Fibroblast of lung (primary cell): Measurements from ENCODE around the gene TSSC4. TPM values are rescaled to one million over a fixed set of nuclear protein-coding genes. Genes with fewer than 3 reads are reported as not detected.

Experiments used
- DNase-seq, 2 donors: peaks; one replicate each; pipeline versions ENCODE4 v3.0.0 to v3.0.0-alpha.2; 2010; ENCODE audit warnings: low read depth in 2 of 2
- H2AFZ ChIP-seq: 2 replicates; pipeline ENCODE4 v1.5.1; 2012; ENCODE audit warnings: low read length, control low read depth, inconsistent platforms
- H3K27ac ChIP-seq: 2 replicates; pipeline ENCODE4 v1.5.1; 2011; ENCODE audit warnings: low read length, control low read depth; ENCODE audit not compliant: insufficient read depth
- H3K27me3 ChIP-seq: 2 replicates; pipeline ENCODE4 v1.5.1; 2011; ENCODE audit warnings: mild to moderate bottlenecking, low read length; ENCODE audit not compliant: control insufficient read depth, insufficient read depth
- H3K36me3 ChIP-seq: 2 replicates; pipeline ENCODE4 v1.5.1; 2011; ENCODE audit warnings: low read length; ENCODE audit not compliant: control insufficient read depth, insufficient read depth
- H3K4me1 ChIP-seq: 2 replicates; pipeline ENCODE4 v1.5.1; 2011; ENCODE audit warnings: low read length; ENCODE audit not compliant: control insufficient read depth, insufficient read depth; ENCODE audit errors: extremely low read depth
- H3K4me2 ChIP-seq: 2 replicates; pipeline ENCODE4 v1.5.1; 2011; ENCODE audit warnings: low read length, control low read depth; ENCODE audit not compliant: insufficient read depth; ENCODE audit errors: extremely low read depth
- H3K4me3 ChIP-seq, 4 experiments: fragments of 200-600 bp in 1 of 4; sonication (generic) in 1 of 4; replicated peaks in 1 of 4; 2 replicates each; pipeline ENCODE4 v1.5.1; 2011 to 2016; ENCODE audit warnings: low read length in 4 of 4, low read depth in 3 of 4, mild to moderate bottlenecking in 3 of 4, control low read depth in 2 of 4, inconsistent platforms in 1 of 4, mixed read lengths in 1 of 4; ENCODE audit not compliant: insufficient read depth in 1 of 4; ENCODE audit errors: control extremely low read depth in 1 of 4
- H3K79me2 ChIP-seq: 2 replicates; pipeline ENCODE4 v1.5.1; 2012; ENCODE audit warnings: mild to moderate bottlenecking, low read length, inconsistent platforms; ENCODE audit not compliant: control insufficient read depth, insufficient read depth
- H3K9ac ChIP-seq: 2 replicates; pipeline ENCODE4 v1.5.1; 2011; ENCODE audit warnings: mild to moderate bottlenecking, low read length, control low read depth; ENCODE audit not compliant: insufficient read depth
- H3K9me3 ChIP-seq: 2 replicates; pipeline ENCODE4 v1.5.1; 2012; ENCODE audit warnings: low read depth, low read length; ENCODE audit not compliant: control insufficient read depth, insufficient read depth
- H4K20me1 ChIP-seq: 2 replicates; pipeline ENCODE4 v1.5.1; 2011; ENCODE audit warnings: low read length; ENCODE audit not compliant: control insufficient read depth, insufficient read depth; ENCODE audit errors: extremely low read depth
- EZH2 ChIP-seq: IDR thresholded peaks from 2 replicates; pipeline ENCODE4 v1.5.1; 2012; ENCODE audit warnings: low read length, control low read depth, mild to moderate bottlenecking; ENCODE audit errors: missing control alignments
- polyA plus RNA-seq, 2 donors: library from polyadenylated mRNA; depleted of rRNA in 1 of 2; stranded (reverse) in 1 of 2; unstranded in 1 of 2; fragments of >200 nt; gene quantifications; 2 replicates each; pipeline ENCODE4 v1.2.1, GENCODE V29; 2011 to 2012; ENCODE audit warnings: missing spikeins in 1 of 2
- total RNA-seq: library from RNA; depleted of rRNA; stranded (reverse); fragments of >200 nt; gene quantifications from 2 replicates; pipeline ENCODE4 v1.2.1, GENCODE V29; 2014
- TF ChIP-seq, protein P1 (sequence below), 2 donors: IDR thresholded peaks in 1 of 2; conservative IDR thresholded peaks in 1 of 2; 1 replicate in 1 of 2; 2 replicates in 1 of 2; pipeline ENCODE4 v1.5.1; 2011 to 2012; ENCODE audit warnings: low read length in 2 of 2, control low read depth in 1 of 2, inconsistent platforms in 1 of 2, low read depth in 1 of 2, mild to moderate bottlenecking in 1 of 2

TSSC4 gene
- total and polyA plus RNA-seq, 2 donors (not counting 1 experiment from before 2014, with no cell fraction given): 8.8 to 48.7 TPM

- H3K79me2 ChIP-seq: no peaks in the 10 kb centered on the region
- H3K4me1 ChIP-seq: no peaks in the 10 kb centered on the region
- H3K27ac ChIP-seq: no peak overlapping the region
- TF ChIP-seq, protein P1, sequence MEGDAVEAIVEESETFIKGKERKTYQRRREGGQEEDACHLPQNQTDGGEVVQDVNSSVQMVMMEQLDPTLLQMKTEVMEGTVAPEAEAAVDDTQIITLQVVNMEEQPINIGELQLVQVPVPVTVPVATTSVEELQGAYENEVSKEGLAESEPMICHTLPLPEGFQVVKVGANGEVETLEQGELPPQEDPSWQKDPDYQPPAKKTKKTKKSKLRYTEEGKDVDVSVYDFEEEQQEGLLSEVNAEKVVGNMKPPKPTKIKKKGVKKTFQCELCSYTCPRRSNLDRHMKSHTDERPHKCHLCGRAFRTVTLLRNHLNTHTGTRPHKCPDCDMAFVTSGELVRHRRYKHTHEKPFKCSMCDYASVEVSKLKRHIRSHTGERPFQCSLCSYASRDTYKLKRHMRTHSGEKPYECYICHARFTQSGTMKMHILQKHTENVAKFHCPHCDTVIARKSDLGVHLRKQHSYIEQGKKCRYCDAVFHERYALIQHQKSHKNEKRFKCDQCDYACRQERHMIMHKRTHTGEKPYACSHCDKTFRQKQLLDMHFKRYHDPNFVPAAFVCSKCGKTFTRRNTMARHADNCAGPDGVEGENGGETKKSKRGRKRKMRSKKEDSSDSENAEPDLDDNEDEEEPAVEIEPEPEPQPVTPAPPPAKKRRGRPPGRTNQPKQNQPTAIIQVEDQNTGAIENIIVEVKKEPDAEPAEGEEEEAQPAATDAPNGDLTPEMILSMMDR (conservative IDR thresholded peaks at IDR 0.05 in 1 of 2, IDR thresholded peaks at IDR 0.05 in 1 of 2; ENCODE audit: low read depth in 1 of 2, low read length in 2 of 2): no peak
- TF ChIP-seq EZH2: no peak
- no peak overlapping the region for H3K4me2 ChIP-seq
- no peaks in the 10 kb centered on the region for H4K20me1 ChIP-seq
- H3K36me3 ChIP-seq: no peaks in the 10 kb centered on the region
- H3K9me3 ChIP-seq: no peaks in the 10 kb centered on the region
- H3K9ac ChIP-seq: no peak overlapping the region
- no peak overlapping the region for H3K4me3 ChIP-seq
- no peak for DNase-seq
- H3K27me3 ChIP-seq: no peaks in the 10 kb centered on the region
- H2AFZ ChIP-seq: no peak overlapping the region
Measured at GRCh38 chr11:2361565-2361964, 39.0 kb upstream of the TSSC4 start.

DNA sequence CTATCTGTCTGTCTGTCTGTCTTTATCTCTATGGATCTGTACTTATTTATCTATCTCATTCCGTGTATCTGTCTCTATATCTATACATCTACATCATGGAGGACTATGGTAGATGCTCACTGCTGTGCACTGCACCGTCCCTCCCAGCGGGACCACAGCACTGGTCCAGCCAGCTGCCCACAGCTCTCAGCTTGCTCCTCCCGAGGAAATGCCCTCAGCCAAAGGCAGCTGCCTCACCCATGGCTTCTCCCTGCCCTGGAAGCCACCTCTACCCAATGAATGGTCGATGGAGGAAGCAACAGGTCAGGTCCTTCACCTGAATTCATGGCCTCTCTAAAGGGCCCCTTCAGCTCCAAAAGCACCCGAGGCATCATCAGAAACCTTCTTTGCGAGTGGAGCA is 38.1 kb upstream of the TSSC4 start:
- Histone ChIP-seq H4K20me1 (no peaks in the 10 kb centered on the region), H2AFZ (no peak overlapping the region), H3K79me2 (no peaks in the 10 kb centered on the region), H3K9me3 (no peaks in the 10 kb centered on the region), H3K36me3 (no peaks in the 10 kb centered on the region), H3K9ac (no peak overlapping the region), H3K4me3 (no peak overlapping the region), H3K4me2 (no peak overlapping the region), H3K27ac (no peak overlapping the region), H3K27me3 (no peaks in the 10 kb centered on the region), H3K4me1 (no peaks in the 10 kb centered on the region)
- DNase-seq: no peak
- TF ChIP-seq EZH2: no peak

GRCh38 chr11:2363130-2363529 is 37.4 kb upstream of the TSSC4 start:
- Histone ChIP-seq H3K4me3 (no peak overlapping the region), H3K79me2 (no peaks in the 10 kb centered on the region), H3K27me3 (no peaks in the 10 kb centered on the region), H3K27ac (no peak overlapping the region), H3K4me2 (no peak overlapping the region), H4K20me1 (no peaks in the 10 kb centered on the region), H3K9me3 (no peaks in the 10 kb centered on the region), H3K9ac (no peak overlapping the region), H2AFZ (no peak overlapping the region), H3K36me3 (no peaks in the 10 kb centered on the region), H3K4me1 (no peaks in the 10 kb centered on the region)
- TF ChIP-seq, protein P1 (conservative IDR thresholded peaks at IDR 0.05 in 1 of 2, IDR thresholded peaks at IDR 0.05 in 1 of 2; ENCODE audit: low read depth in 1 of 2, low read length in 2 of 2): no peak
- TF ChIP-seq EZH2: no peak
- DNase-seq: no peak
